HG02642 (cell line): Measurements from ENCODE around the gene DHCR7.

Experiments used
- ATAC-seq: cut with Tn5 transposase; IDR thresholded peaks from one replicate; pipeline ENCODE4 v1.9.1; 2021; ENCODE audit warnings: mild to moderate bottlenecking; ENCODE audit not compliant: unreplicated experiment, poor library complexity

DHCR7 gene

GRCh38 chr11:71481101-71481960 lies 33.1 kb upstream of the DHCR7 start:
- no peak for ATAC-seq

DNA sequence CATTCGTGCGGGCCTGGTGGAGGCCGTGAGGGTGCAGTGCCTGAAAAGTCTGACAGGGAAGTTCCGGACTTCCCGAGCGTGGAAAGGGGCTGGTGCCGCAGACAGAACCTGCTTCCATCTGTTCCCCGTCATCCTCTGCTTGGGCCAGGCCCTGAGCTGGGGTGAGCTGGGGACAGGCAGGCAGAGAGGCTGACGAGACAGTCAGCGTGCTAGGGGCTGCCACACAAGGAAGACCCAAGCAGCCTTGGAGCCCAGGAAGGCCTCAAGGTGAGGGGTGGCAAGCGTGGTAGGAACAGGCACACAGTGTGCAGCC lies 30.3 kb upstream of the DHCR7 start:
- no peak for ATAC-seq

DNA sequence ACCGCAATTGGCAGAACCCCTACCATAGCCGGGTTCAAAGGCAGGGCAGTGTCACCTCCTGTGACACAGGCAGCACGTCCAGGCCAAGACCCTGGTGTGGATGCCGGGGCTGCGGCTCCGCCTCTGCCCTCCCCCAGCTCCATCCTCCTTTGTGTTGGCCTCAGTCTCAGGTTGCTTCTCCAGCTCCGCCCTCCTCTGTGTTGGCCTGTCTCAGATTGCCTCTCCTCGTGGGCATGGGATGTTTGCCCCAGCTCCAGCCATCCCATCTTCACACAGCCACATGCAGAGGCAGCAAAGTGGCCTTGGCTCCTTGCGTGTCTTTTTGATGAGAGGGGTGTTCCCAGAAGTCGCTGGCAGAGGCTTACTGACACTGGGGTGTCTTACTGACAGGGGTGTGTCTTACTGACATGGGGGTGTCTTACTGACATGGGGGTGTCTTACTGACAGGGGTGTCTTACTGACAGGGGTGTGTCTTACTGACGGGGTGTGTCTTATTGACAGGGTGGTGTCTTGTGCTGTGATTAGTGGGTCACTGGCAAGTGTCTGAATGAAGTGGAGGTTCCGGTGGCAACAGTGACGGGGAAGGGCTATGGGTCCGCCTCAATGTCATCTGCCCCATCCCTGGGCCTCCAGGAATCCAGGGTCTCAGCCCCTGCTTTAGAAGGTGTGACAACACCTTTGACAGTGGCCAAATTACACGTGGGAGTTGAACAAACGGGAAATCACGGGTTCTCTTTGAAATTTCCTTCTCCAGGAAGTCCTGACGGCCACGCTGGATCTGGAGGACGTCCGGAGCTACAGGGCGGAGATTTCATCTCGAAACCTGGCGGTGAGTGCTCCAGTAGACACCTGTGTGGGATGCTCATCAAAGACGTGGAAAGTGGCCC lies 29.7 kb upstream of the DHCR7 start:
- no peak for ATAC-seq

- ATAC-seq: no peak
These were observed 28.9 kb upstream of the DHCR7 start for GRCh38 chr11:71476926-71477640.

GRCh38 chr11:71476031-71476430 lies 27.8 kb upstream of the DHCR7 start:
- no peak for ATAC-seq

- no peak for ATAC-seq
These were observed 26.7 kb upstream of the DHCR7 start for GRCh38 chr11:71474771-71475483.

DNA sequence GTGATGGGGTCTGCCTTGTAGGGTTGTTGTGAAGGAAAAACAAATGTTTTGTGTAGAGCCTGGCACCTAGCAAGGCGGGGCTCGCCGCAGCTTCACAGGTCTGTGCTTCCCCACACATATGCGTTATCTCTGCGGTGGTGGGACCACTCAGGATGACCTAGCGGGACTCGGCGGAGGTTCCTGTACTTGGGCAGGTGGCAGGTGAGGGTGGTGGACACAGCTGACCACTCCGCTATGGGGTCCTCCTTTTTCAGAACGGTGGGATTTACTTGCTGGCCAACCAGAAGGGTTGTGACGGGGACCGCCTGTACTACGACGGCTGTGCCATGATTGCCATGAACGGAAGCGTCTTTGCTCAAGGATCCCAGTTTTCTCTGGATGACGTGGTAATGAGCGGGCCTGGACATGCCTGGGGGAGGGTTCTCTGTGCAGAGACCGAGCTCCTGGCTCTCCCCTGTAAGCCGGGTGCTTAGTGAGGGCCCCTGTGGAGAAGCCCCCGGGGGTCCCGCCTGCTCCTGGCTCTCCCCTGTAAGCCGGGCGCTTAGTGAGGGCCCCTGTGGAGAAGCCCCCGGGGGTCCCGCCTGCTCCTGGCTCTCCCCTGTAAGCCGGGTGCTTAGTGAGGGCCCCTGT lies 26.1 kb upstream of the DHCR7 start:
- ATAC-seq: no peak

DNA sequence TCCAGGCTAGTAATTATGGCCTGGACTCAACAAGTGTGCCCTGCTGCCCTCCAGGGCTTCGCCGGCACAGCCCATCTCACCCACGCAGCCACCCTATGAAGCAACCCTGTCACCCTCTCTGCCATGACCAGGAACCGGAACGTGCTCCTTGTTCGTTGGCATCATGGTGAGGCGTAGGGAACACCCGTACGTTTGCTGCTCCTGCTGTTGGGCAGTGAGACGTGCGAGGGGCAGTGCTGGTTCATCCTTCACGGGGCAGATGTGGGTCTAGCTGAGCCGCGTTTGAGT lies 25.5 kb upstream of the DHCR7 start:
- no peak for ATAC-seq

DNA sequence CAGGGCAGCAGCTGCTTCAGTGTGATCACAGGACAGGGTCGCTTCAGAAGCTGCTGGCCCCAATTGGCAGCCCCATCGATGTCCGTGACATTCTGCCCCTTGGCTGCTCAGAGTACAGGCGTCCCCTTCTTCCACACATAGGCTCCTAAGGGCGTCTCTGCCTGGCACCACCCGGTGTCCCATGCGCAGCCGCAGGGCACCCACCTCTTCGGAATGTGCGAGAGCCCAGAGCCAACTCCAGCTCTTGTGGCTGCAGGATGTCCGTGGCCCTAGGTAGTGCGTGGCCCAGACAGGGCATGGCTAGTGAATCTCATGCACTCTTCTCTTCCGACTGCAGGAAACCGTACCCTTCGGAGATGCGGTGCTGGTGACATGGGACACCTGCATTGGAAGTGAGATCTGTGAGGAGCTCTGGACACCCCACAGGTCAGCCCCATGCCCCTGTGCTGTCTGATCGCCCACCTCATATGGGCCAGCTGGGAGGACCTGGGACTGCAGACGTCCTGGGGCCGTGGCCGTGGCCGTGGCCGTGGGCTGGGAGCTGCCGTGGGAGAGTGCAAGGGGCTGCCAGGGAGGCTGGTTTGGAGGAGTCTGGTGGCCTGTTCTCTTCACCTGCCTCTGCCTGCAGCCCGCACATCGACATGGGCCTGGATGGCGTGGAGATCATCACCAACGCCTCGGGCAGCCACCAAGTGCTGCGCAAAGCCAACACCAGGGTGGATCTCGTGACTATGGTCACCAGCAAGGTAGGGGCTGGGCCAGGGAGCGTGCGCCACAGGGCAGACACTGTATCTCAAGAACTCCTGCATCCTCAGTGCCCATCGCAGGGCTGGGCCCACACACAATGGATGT lies 25.0 kb upstream of the DHCR7 start:
- ATAC-seq: no peak

DNA sequence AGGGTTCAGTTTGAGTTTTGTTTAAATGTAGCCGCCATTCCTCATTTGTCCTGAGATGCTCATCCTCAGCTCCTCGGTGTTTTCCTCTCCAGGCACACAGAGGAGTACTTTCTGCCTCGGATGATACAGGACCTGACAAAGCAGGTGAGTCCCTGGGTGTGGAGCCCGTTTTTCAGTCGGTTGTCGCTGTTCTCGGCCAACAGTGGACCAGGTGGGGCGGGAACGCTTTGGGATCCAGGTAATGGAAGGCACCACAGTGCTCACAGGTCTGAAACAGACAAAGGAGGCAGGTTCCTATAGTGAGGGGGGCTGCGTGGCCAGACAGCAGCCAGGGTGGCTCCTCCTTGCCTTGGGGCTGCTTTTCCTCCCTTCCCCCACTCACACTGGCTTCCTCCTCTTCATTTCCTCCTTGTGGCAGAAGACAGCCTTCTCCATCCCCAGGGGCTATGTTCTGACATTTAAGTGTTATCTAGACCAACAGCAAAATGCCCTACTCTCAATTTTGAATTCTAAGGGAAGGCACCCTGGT lies 24.2 kb upstream of the DHCR7 start:
- ATAC-seq: no peak

DNA sequence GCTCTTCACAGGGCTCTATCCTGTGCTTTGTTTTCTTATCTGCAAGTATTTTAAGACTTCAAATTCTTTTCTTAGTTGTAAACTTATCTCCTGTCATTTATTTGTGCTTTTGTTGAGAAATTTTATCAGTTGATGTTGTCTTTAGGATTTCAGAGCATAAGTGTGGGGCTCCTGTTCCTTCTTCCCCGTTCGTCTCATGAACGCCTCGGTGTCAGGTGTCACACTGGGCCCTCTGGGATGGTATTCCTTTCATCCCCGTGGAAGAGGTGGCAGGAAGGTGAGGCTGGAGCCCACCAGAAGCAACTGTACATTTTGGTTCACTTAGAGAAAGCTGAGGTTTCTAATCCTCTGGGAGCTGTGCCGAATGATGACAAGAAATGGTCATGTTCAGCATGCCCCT lies 22.8 kb upstream of the DHCR7 start:
- no peak for ATAC-seq

DNA sequence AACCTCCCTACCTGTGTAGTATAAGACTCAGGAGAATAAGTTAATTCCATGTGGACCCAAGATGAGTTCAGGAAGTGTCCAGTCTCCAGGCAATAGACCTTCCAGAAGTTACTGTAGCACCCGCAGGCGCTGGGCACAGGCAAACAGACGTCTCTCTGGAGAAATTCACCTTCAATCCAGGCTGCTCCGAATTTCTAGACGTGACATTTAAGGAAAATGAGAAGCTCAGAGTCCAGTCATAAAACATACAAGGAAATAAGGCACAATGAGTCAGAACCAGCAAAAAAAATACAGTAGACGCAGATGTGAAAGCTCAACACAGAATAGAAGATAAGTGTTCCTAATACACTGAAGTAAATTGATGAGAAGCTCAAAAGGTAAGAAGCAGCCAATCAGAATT lies 19.0 kb upstream of the DHCR7 start:
- ATAC-seq: no peak

GRCh38 chr11:71466358-71466757 lies 18.2 kb upstream of the DHCR7 start:
- no peak for ATAC-seq

- ATAC-seq: no peak
These were observed 16.9 kb upstream of the DHCR7 start for GRCh38 chr11:71465054-71465453.

DNA sequence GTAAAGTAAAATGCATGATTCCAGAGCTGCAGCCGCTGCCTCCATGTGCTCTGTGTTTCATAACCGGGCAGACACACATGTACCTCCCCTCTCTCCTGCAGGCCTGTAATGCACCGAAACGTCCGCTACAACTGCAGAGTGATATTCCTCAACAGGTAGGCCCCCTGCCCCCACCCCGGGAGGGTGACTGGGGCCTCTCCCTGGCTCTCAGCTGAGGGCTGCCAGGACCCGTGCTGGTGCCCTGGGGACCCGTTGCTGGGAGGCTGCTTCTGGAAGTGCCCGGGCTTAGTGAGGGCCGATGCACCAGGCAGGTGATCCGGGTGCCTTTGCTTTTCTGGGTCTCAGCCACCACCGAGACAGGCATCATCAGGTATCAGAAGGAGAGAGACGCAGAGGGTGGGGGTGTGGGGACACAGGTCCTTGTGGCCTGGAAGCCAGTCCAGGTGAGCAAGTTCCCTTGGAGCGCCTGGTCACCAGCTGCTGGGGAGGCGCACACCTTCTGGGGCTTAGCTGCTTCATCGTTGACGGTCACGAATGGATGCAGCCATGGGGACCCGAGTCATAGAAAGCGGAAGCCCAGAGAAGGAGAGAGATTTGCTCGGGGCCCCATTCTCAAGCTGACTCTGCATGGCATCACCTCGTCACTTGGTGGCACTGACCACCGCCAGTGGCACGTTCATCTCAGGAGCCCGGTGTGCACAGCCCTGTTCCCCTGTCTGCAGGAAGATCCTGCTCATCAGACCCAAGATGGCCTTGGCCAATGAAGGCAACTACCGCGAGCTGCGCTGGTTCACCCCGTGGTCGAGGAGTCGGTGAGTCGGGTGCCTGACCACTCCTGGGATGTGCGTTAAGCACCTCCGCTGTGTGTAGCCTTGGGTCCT lies 15.4 kb upstream of the DHCR7 start:
- ATAC-seq: no peak

DNA sequence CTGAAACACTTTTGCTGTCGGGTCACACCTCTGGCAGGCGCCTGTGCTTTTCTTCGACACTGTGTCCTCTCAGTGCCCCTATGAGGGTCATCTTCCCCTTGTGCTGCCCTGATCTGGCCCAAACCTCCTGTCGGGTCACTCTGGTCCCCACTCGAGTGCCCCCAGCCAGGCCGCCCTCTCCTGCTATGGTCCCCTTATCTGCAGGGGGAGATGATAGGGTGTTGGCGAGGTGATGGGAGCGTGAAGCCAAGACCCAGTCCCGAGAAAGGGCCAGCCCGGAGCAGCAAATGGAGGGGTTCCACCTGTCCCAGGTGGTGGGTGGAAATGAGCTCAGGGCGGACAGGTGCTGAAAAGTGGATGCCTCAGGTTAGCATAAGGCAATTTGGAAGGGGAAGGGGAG lies 14.5 kb upstream of the DHCR7 start:
- no peak for ATAC-seq

DNA sequence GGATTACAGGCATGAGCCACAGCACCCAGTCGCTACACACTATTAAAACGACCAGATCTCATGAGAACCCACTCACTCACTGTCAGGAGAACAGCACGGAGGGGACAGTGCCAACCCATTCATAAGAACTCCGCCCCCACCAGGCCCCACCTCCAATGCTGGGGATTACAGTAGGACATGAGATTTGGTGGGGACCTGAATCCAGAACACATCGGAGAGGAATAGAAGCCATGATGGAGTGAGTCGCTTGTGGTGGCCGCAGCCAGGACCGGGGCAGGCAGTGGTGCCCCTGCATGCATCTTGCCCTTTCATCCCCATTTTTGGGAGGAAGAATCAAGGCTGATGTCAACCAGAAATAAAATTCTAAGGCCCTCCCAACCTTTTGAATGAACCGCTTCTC lies 13.5 kb upstream of the DHCR7 start:
- no peak for ATAC-seq

DNA sequence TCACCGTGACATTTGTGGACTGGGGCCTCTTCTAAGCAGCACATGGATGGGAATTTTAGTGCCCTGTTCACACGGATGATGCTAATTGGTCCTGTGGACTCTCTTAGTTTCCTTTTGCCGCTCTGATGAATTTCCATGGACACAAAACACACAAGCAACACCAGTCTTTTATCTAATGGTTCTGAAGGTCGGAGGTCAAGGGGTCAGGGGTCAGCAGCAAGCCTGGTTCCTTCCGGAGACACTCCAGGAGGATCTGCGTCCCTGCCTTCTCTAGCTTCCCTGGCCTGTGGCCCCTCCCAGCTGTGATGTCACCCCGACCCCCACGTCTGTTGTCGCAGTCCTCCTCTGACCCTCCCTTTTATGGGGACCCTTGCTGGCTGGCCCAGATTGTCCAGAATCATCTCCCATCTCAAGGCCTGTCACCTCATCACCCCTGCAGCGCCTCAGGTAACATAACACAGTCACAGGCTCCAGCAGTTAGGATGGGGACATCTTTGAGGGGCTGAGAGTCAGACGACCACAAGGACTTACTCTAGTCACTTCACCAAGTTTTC lies 11.7 kb upstream of the DHCR7 start:
- no peak for ATAC-seq
